ENCODE measurements around the gene SLIT1.

SLIT1 gene

GRCh38 chr10:97017474-97017903 is 168.3 kb downstream of the SLIT1 start:
- DNase-seq, result no peak

DNA sequence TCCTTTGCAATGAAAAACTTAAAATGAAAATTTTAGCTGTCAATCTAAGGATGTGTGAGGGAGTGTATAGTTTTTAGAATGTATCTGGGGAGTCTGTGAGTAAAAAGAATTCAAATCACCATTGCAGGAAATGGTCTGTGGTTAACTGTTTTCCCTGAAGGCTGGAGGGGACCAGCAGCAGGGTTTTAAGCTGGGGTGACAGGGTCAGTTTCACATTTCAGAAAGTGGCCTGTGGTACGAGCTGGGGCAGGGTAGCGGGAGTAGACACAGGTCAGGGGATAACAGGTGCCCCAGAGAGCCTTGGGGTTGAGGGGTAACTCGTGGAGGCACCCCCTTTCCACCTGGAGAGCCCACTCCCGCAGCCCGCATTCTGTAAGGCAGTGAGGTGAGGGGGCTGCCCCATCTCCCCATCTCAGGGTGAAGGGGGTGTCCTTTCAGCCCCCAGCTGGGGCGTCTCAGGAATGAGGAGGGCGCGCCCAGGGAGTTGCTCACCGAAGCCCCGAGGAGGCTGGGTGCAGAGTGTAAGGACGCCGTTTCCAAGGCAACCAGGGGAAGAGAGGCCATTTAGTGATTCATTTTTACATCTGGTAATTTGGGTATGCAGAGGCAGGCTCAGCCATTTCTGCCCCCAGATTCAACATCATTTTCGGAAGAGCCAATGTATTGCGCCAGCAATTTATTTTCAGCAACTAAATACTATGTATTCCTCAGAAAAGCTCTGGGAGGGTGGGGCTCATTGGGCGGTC is 168.9 kb downstream of the SLIT1 start:
- DNase-seq, result peak; percentile 23

DNA sequence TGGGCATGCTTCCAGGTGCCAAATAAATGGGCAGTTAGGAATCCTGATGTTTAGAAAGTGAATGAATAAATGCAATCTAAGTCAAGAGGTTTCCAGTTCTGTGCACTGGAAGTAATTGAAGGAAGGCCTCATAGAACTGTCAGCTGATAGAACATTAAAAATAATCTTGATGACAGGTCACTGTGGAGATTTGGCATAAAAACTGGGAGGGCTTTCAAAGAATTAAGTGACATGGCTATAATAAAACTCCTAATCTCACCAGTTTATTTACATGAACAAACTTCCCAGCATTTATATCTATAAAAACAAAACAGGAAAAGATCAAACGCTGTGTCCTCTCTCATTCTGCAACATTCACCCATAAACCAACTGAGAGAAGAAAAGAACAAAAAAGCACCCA is 170.5 kb downstream of the SLIT1 start:
- no peak for DNase-seq

GRCh38 chr10:97013983-97014382 is 171.8 kb downstream of the SLIT1 start:
- DNase-seq, result no peak

- DNase-seq, result no peak
Measured at GRCh38 chr10:97013568-97013967, 172.2 kb downstream of the SLIT1 start.

- no peak for DNase-seq
Measured at GRCh38 chr10:97012470-97012869, 173.3 kb downstream of the SLIT1 start.

GRCh38 chr10:97011397-97011796 is 174.4 kb downstream of the SLIT1 start:
- DNase-seq, result no peak

DNA sequence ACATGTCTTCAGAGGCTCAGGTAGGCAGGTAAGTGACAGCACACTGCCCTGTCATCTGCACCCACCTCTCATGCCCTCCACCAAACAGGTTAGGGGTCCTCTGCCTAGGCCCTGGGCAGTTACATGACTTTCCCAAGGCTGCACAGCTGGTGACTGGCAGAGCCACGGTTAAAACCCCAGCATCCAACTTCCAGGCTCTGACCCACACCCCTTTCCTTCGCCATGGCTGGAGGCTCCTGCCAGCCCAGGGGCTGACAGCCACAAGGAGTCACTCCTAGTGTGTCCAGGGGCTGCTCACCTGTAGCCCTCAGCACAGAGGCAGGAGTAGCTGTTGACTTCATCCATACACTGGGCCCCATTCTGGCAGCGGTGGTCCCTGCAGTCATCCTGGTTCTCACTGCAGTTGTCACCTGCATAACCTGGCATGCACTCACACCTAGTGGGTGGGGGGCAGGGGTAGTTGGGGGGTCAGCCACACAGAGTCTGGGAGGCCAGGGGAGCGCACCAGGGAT is 175.0 kb downstream of the SLIT1 start:
- no peak for DNase-seq

DNA sequence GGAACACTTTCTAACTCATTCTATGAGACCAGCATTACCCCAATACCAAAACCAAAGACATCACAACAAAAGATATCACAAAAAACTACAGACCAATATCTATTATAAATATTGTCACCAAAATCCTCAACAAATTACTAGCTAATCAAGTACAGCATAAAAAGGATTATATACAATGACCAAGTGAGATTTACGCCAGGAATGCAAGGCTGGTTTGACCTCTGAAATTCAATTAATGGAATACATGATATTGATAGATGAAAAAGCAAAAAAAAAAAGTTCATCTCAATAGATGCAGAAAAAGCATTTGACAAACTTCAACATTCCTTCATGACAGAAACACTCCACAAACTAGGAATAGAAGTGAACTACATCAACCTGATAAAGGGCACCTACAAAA is 178.3 kb downstream of the SLIT1 start:
- no peak for DNase-seq

GRCh38 chr10:97006364-97006763 is 179.4 kb downstream of the SLIT1 start:
- DNase-seq, result no peak

DNA sequence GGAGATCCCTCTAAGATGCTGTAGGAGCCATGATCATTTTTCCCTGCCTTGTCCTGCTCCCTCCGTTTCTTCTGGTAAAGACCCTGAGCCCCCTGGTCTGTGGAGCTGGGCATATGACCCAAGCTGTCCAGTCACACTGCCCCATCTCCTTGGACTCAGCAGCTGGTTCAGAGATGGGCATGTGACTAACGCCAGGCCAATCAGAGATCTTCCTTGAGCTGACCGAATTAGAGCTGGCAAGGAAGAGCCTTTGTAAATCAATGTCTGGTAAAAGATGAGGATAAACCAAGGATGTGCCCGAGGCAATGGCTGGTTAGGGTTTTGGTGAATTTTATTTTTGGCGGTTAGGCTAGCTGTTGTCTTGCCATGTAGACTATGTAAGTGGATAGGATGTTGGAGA is 180.4 kb downstream of the SLIT1 start:
- DNase-seq, result no peak

DNA sequence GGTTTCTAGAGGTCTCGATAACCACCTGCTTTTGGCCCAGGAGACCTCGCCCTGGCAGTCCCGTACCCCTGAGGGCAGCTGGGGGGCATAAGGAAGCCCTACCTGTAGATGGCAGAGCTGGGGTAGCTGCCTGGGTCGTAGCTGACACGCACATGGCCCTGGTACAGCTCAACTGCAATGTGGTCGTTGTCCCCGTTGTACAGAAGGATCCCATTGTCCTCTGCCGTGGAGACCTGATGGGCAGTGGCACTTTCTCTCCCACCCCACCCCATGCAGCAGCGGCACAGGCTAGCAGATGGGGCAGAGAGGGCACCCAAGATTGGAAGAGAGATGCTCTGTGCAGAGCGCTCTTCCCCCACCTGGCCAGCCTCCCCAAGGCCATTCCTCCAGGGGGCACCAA is 181.2 kb downstream of the SLIT1 start:
- DNase-seq, result no peak

DNA sequence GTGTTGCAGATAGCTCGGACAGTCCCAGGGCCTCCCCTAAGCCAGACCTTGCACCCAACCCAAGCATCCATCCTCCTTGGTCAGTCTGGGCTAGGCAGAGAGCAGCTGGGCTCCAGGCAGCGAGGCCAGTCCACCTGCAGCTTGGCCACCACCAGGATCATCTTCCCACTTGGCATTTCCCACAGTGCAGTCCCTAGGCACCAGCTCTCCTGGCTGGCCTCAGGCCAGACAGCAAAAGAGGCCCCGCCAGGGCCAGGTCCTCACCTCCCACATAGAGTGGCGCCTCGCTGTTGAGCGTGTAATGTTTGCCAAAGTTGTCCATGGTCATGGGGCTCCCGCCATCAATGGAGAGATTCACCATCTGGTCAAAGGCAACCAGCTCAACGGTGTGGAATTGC is 182.0 kb downstream of the SLIT1 start:
- DNase-seq, result no peak

- no peak for DNase-seq
Measured at GRCh38 chr10:97003151-97003803, 182.5 kb downstream of the SLIT1 start.

DNA sequence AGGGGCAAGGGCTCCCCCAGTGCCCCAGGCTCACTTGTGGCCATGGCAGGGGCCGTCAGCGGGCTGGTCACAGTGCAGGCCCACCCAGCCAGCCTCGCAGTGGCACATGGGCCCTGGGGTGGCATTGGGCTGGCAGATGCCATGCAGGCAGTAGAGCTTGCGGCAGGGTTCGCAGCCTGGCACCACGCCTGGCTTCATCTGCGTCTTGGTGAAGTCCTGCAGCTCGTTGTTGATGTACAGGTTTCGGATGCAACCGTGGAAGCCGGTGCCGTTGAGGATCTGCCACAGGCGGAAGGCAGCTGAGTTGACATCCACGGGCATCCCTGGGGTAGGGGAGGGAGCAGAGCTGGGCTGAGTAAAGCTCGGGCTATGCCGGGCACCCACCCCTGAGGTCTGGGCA is 183.1 kb downstream of the SLIT1 start:
- no peak for DNase-seq

GRCh38 chr10:97001183-97001991 is 184.4 kb downstream of the SLIT1 start:
- DNase-seq, result no peak

DNA sequence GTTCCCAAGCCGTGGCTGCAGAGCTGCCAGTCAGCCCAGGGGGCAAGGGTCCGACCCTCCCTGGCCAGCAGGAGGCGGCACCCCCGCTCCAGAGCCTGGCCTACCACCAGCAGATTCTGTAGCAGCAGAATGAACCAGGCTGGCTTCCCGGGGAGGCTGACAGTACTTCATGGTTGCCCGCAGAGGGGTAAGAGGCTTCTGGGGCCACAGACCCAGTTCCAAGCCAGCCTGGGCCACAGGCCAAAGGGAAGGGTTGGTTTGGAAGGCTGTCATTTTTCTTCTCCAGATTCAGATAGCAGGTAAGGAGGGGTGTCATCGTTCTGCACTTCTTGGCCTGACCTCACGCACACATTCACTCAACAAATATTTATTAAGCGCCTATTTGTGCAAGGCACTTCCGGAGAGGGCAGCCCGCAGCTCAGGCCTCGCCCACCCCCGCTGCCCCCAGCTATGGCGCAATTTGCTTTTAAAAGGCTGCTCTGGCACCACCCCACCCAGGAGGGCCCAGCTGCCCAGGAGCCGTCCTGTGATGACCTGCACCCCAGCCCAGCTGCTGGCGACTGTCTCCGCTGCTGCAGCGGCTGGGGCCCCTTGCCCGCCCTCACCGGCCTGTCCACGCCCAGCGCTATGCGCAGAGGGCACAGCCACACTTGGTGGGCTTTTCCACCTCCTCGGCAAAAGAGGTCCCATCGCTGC is 185.1 kb downstream of the SLIT1 start:
- DNase-seq, result no peak

DNA sequence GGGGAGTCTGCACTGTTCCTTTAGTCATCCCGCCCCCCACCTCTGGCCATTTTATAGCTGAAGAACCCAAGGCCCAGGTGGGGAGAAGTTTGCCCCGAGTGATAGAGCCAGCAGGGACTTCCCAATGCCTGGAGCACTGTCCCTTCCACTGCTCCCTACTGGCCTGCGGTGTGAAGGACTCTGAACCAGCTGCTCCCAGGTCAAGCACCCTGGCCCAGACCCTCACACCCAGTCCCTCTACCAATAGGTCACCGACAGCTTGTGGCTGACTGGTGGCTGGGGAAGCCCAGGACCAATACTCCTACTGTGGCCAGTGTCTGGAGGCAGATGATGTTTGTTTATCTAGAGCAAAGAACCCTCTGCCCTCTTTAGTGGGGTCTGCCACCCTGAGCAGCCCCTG is 185.8 kb downstream of the SLIT1 start:
- no peak for DNase-seq

DNA sequence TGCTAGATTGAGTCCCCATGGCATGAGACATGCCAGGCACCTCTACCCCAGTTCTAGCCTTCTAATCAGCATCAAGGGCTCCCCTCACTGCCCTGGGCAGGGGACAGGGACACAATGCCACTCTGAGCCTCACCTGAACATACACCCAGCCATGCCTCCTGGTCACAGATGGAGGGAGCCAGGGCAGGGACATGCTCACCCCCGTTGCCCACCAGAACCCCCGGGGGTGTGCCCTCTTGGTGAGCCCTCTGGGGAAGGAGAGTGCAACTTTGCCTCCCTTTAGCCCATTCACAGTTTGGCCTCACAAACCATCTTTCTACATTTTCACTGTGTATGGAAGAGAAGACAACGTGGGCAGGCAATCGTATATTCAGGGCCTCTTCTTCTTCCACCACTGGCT is 186.4 kb downstream of the SLIT1 start:
- no peak for DNase-seq

GRCh38 chr10:96998329-96998888 is 187.3 kb downstream of the SLIT1 start:
- DNase-seq, result no peak

- DNase-seq, result no peak
Measured at GRCh38 chr10:96996275-96996965, 189.3 kb downstream of the SLIT1 start.

GRCh38 chr10:96995851-96996250 is 189.9 kb downstream of the SLIT1 start:
- no peak for DNase-seq
